Lung (tissue), 12 donors: Measurements from ENCODE around the gene INKA2. TPM values are rescaled to one million over a fixed set of nuclear protein-coding genes. Genes with fewer than 3 reads are reported as not detected.
A peak's percentile ranks its signal among the peaks of the same experiment; 100 is the strongest.

Experiments used
- ATAC-seq: fragments of 200-7000 bp; cut with Tn5 transposase; one replicate; pipeline ENCODE4 v1.9.1; 2020; ENCODE audit warnings: moderate number of reproducible peaks; ENCODE audit not compliant: insufficient read depth, low FRiP score
- DNase-seq, 3 donors: peaks; one replicate each; pipeline ENCODE4 v3.0.0-alpha.2; 2013 to 2017
- H3K27ac ChIP-seq, 2 donors: one replicate each; pipeline ENCODE4 v1.5.1; 2013; ENCODE audit warnings: mild to moderate bottlenecking in 2 of 2, moderate library complexity in 2 of 2, control low read depth in 1 of 2, inconsistent platforms in 1 of 2, low read depth in 1 of 2, low read length in 1 of 2
- H3K27me3 ChIP-seq, 3 donors: one replicate each; pipeline ENCODE4 v1.5.1; 2013; ENCODE audit warnings: low read length in 2 of 3; ENCODE audit not compliant: control insufficient read depth in 3 of 3, insufficient read depth in 3 of 3
- H3K36me3 ChIP-seq, 4 donors: one replicate each; pipeline ENCODE4 v1.5.1; 2013; ENCODE audit warnings: low read length in 4 of 4, mild to moderate bottlenecking in 1 of 4, moderate library complexity in 1 of 4; ENCODE audit not compliant: control insufficient read depth in 4 of 4, insufficient read depth in 4 of 4
- H3K4me1 ChIP-seq, 5 donors: one replicate each; pipeline ENCODE4 v1.5.1; 2013; ENCODE audit warnings: low read length in 5 of 5, mild to moderate bottlenecking in 2 of 5, moderate library complexity in 1 of 5; ENCODE audit not compliant: control insufficient read depth in 5 of 5, insufficient read depth in 5 of 5
- H3K4me3 ChIP-seq: one replicate; pipeline ENCODE4 v1.5.1; 2013; ENCODE audit warnings: mild to moderate bottlenecking, control low read depth, moderate library complexity
- H3K9ac ChIP-seq, 2 donors: one replicate each; pipeline ENCODE4 v1.5.1; 2013; ENCODE audit warnings: low read length in 2 of 2, control low read depth in 1 of 2; ENCODE audit not compliant: insufficient read depth in 1 of 2
- H3K9me3 ChIP-seq, 4 donors: one replicate each; pipeline ENCODE4 v1.5.1; 2013; ENCODE audit warnings: low read length in 3 of 4, mild to moderate bottlenecking in 1 of 4, moderate library complexity in 1 of 4; ENCODE audit not compliant: control insufficient read depth in 4 of 4, insufficient read depth in 3 of 4
- WGBS, 2 donors: extraction: QIAGEN DNeasy Blood & Tissue Kit; methylation state at CpG; one replicate each; pipeline ENCODE4 v1.1.7; 2013; 5-methylcytosine and 5-hydroxymethylcytosine counted together
- polyA plus RNA-seq, 2 donors: library from polyadenylated mRNA; stranded (reverse); fragments of 200-250 nt; gene quantifications; one replicate each; pipeline ENCODE4 v1.2.1, GENCODE V29; 2013
- total RNA-seq, 2 donors: library from RNA; depleted of rRNA in 1 of 2; stranded (reverse); fragments of >200 nt in 1 of 2; gene quantifications; one replicate each; pipeline ENCODE4 v1.2.1, GENCODE V29; 2014 to 2021
- TF ChIP-seq, protein P1 (sequence below): IDR thresholded peaks from 2 replicates; pipeline ENCODE4 v1.5.1; 2012; ENCODE audit warnings: mild to moderate bottlenecking; ENCODE audit errors: control extremely low read depth, extremely low read depth
- donor health status: control.
- donor health status: control.
- donor health status: Bipolar disorder and iron deficiency.
- donor health status: healthy.
- donor health status: DM: yes; HTN: yes; CAD: no.

Gene INKA2
- total and polyA plus RNA-seq, 4 donors: 2.3 to 12.5 (median 4.4) TPM

DNA sequence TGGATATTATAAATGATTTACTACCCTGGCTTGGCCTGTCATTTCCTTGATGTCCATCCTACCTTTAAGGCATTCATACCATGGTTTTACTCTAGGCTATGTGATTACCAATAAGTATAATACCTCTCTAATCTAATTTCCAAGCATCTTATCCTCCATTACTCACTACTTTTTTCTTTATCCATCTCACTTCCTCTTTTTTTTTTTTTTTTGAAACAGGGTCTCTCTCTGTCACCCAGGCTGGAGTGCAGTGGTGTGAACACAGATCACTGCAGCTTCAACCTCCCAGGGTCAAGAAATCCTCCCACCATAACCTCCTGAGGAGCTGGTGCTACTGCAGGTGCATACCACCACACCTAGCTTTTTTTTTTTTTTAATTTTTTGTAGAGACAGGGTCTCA is 39.9 kb downstream of the INKA2 start:
- no peak for DNase-seq
- ATAC-seq: no peak
- Histone ChIP-seq H3K4me3 (no peak overlapping the region), H3K27ac (no peak overlapping the region), H3K9ac (no peak overlapping the region), H3K36me3 (peaks cover 11 to 34% (median 25%) of the 10 kb centered on the region in 4 donors), H3K4me1 (no peaks in the 10 kb centered on the region), H3K9me3 (no peaks in the 10 kb centered on the region), H3K27me3 (no peaks in the 10 kb centered on the region)
- TF ChIP-seq, protein P1, sequence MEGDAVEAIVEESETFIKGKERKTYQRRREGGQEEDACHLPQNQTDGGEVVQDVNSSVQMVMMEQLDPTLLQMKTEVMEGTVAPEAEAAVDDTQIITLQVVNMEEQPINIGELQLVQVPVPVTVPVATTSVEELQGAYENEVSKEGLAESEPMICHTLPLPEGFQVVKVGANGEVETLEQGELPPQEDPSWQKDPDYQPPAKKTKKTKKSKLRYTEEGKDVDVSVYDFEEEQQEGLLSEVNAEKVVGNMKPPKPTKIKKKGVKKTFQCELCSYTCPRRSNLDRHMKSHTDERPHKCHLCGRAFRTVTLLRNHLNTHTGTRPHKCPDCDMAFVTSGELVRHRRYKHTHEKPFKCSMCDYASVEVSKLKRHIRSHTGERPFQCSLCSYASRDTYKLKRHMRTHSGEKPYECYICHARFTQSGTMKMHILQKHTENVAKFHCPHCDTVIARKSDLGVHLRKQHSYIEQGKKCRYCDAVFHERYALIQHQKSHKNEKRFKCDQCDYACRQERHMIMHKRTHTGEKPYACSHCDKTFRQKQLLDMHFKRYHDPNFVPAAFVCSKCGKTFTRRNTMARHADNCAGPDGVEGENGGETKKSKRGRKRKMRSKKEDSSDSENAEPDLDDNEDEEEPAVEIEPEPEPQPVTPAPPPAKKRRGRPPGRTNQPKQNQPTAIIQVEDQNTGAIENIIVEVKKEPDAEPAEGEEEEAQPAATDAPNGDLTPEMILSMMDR: no peak

- TF ChIP-seq, protein P1: no peak
- ATAC-seq (no peak), DNase-seq (no peak)
- H3K4me3 ChIP-seq: no peak overlapping the region
- H3K36me3 ChIP-seq: peaks cover 4 to 38% (median 21%) of the 10 kb centered on the region in 4 donors
- peaks cover 0 to 6% (median 0%) of the 10 kb centered on the region in 5 donors for H3K4me1 ChIP-seq
- no peak overlapping the region for H3K9ac ChIP-seq
- H3K27ac ChIP-seq: no peak overlapping the region
- no peaks in the 10 kb centered on the region for H3K9me3 ChIP-seq
- H3K27me3 ChIP-seq: no peaks in the 10 kb centered on the region
Measured at GRCh38 chr1:111696330-111696729, 42.9 kb downstream of the INKA2 start.

DNA sequence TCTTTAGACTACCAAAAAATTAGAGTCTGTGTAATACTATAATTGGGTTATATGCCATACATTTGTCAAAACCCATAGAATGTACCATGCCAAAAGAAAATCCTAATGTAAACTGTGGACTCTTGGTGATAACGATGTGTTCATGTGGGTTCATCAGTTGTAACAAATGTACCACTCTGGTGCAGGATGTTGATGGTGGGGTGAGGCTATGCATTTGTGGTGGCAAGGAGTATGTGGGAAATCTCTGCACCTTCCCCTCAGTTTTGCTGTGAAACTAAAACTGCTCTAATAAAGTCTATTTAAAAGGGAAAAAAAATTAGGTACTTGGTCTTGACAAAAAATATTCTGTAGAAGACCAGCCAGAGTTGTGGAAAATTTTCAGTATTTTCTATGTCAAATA is 43.4 kb downstream of the INKA2 start:
- Histone ChIP-seq H3K36me3 (peaks cover 1 to 35% (median 20%) of the 10 kb centered on the region in 4 donors), H3K9me3 (no peaks in the 10 kb centered on the region), H3K9ac (no peak overlapping the region), H3K27me3 (no peaks in the 10 kb centered on the region), H3K4me3 (no peak overlapping the region), H3K4me1 (peaks cover 0 to 11% (median 0%) of the 10 kb centered on the region in 5 donors), H3K27ac (no peak overlapping the region)
- TF ChIP-seq, protein P1: no peak
- no peak for DNase-seq
- no peak for ATAC-seq
- WGBS, 2 donors: 68 to 85% methylated on average over 1 of the region's 1 CpG

GRCh38 chr1:111691886-111692285 is 47.3 kb downstream of the INKA2 start:
- TF ChIP-seq, protein P1: no peak
- Histone ChIP-seq H3K4me1 (peaks cover 0 to 21% (median 0%) of the 10 kb centered on the region in 5 donors), H3K27me3 (no peaks in the 10 kb centered on the region), H3K9ac (no peak overlapping the region), H3K27ac (no peak overlapping the region), H3K9me3 (no peaks in the 10 kb centered on the region), H3K36me3 (peaks cover 0 to 18% (median 3%) of the 10 kb centered on the region in 4 donors), H3K4me3 (no peak overlapping the region)
- DNase-seq (peak in 2 of 3 donors; percentile 54 to 71), ATAC-seq (no peak)
- 92 to 98% methylated on average over 1 of the region's 1 CpG for WGBS, 2 donors
